Stimulated activated CD4-positive, alpha-beta T cell treated with anti-CD3 and anti-CD28 coated beads, Interleukin-1b, Interleukin-23, amount 100 ng/mL, for 24 hours (primary cell): ENCODE results near the gene KASH5.
A peak's percentile ranks its signal among the peaks of the same experiment; 100 is the strongest.

ENCODE experiments used
- DNase-seq, 4 experiments: peaks; one replicate each; pipeline ENCODE4 v3.0.0-alpha.2; 2020; ENCODE audit warnings: low read depth in 4 of 4, low spot score in 1 of 4

KASH5 gene, protein sequence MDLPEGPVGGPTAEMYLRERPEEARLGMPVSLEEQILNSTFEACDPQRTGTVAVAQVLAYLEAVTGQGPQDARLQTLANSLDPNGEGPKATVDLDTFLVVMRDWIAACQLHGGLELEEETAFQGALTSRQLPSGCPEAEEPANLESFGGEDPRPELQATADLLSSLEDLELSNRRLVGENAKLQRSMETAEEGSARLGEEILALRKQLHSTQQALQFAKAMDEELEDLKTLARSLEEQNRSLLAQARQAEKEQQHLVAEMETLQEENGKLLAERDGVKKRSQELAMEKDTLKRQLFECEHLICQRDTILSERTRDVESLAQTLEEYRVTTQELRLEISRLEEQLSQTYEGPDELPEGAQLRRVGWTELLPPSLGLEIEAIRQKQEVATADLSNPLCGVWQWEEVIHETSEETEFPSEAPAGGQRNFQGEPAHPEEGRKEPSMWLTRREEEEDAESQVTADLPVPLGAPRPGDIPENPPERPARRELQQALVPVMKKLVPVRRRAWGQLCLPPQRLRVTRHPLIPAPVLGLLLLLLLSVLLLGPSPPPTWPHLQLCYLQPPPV

DNA sequence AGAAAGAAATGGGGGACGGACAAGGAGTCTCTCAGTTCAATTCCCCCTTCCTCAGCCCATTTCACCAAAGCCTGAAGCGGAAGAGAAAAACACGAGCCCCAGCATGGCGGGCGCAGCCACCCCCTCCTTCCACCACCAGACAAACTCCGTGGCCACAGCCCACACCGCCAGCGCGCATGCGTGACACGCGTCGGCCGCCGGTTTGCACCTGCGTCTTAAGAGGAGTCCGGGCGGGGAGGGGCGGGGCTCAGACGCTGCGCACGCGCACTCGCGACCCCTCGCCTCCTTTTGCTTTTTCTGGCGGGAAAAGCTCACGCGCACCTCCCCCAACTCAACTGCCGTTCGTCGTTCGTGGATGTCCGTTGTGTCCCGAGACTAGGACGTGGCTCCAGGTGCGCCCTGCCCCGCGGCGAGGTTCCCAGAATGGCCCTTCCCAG lies at the start of gene KASH5:
Gene KASH5 (plus strand): TSS at position 314 of the 437 bp plus-strand sequence. CDS start 2,635 bp downstream, outside the sequence.
- DNase-seq: peak; percentile 53 to 86 (median 70)

- DNase-seq: no peak
Measured at GRCh38 chr19:49338691-49339300, 49.3 kb upstream of the KASH5 start.

DNA sequence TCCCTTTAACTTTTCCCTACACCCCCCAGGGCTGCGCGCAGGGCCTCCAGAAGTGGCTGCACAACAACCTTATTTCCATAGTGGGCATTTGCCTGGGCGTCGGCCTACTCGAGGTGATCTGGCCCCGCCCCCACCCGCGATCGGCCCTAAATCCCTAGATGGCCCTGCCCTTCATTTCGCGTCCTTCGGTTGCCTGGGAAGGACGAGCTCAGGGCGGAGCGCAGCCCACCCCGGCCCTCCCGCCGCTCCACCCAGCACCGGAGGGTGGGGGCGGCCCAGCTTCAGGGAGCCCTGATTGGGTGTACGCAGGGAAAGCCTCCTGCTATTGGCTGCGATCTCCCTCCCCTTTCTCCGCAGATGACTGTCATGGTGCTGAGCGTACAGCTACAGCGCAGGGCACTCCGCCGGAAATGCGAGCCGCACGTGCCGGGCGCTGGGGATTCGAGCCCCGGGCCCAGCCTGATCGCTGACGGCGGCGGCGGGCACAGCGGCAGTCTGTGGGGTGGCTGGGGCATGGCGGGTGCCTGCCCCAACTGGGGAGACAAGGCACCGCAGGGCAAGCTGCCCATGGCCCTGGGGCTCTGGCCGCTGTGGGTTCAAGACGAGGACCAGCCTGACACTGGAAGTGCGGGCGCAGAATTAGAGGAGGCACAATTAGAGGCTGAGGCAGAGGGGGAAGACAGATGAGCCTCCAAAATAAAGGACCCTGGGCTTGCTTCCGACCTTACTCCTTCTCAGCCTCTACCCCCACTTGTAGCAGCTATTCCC lies 48.6 kb upstream of the KASH5 start:
- DNase-seq: no peak

- DNase-seq: no peak
Measured at GRCh38 chr19:49340069-49340864, 47.8 kb upstream of the KASH5 start.

DNA sequence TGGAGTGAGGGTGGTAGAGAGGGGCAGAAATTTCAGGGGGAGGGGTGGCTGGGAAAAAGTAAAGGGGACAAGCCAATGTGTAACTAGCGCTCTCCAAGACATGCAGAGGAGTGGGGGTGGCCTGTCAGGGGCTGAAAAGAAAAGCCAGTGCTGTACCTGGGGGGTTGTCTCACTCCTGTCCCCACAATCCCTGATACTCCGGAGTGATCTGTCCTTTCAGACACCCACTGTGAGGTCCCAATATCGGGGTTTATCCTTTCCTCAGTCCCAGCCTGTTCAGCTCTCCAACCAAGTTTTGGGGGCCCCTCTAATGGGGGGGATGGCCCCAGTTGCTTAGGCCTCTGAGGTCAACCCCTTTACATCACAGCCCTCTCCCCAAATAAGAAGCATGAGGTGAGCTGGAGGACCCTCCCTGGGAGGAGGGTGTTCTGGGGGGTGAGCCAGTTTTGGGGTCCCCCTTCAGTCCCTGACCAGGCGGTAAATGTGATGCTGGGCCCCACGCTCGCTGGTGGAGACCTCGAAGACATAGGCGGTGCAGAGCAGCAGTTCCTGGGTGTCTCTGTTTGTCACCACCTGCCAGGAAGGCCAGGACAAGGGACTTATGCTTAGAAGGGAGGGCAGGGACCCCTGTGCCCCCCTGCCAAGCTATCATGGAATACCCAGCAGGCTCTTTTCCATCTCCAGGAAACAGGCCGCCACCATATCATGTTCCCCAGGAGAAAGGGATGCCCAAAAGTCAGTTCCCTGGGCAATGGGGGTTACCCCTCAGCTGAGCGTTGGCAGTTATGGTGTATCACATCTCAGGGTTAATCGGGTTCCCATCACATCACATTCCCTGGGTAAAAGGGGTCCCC lies 47.0 kb upstream of the KASH5 start:
- no peak for DNase-seq

- no peak for DNase-seq
Measured at GRCh38 chr19:49342291-49342721, 45.7 kb upstream of the KASH5 start.

DNA sequence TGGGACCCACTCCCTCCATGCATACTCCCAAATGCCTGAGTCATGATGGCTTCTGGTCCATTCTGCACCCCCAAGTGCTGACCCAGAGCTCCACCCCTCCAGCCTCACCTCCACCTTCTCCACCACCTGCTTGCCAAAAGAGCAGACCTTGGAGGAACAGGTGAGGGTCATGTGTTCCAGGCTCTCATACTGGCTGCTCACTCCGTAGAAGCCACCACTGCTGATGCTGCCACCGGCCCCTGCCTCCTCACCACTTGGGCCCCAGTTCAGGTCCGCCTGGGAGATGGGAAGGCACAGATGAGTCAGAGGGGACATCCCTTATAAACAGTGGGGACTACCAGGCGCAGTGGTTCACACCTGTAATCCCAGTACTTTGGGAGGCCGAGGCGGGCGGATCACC lies 44.9 kb upstream of the KASH5 start:
- no peak for DNase-seq

DNA sequence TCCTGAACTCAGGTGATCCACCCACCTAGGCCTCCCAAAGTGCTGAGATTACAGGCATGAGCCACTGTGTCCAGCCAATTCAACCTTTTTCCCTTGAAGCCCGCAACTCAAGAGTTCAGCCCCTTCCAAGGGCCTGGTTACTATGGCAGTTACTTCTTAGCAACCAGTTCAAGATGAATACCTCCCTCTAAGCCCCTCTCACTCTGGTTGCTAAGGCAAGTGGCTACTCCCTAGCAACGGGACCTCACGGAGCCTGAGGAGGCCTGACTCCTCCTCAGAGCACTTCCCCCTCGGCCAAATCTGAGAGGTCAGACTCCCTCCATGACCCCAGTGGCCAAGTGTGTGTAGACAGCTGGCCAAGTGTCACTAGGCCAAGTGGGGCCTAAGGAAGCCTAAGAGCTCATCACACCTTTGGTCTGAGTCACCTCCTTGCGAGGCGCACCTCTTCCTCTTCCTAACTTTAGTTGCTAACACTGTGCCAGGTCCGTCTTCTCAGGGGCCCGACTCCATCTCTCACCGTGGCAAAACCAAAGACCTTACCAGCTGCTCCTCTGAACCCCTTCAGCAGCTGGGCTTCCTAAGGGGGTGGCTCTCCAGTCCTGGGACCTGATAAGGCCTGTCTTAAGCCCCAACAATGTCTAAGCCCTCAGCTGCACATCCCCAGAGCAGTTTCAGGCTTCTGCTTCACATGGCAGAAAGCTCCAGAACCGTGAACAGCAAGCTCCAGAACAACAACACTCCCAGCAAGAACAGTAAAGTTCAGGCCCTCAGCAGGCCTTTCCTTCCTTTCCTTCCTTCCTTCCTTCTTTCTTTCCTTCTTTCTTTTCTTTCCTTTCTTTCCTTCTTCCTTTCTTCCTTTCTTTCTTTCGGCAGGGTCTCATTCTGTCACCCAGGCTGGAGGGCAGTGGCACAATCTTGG lies 43.3 kb upstream of the KASH5 start:
- DNase-seq: no peak

GRCh38 chr19:49347191-49347590 lies 40.9 kb upstream of the KASH5 start:
- no peak for DNase-seq

DNA sequence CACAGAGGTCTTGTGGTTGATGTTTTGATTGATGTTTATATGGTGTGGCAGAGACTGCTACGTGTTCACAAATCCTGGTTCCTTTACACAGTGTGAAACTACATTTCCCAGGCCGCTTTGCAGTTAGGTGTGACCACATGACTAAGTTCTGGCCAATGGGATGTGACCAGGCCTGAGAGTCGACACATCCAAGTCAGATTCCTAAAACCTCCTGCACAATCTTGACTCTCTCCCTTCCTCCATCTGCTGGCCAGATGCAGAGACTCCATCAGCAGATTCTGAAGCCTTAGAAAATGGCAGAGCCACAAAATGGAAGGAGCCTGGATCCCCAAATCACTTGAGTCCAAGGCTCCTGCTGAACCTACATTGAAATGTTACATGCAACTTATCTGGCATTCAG lies 40.2 kb upstream of the KASH5 start:
- no peak for DNase-seq

DNA sequence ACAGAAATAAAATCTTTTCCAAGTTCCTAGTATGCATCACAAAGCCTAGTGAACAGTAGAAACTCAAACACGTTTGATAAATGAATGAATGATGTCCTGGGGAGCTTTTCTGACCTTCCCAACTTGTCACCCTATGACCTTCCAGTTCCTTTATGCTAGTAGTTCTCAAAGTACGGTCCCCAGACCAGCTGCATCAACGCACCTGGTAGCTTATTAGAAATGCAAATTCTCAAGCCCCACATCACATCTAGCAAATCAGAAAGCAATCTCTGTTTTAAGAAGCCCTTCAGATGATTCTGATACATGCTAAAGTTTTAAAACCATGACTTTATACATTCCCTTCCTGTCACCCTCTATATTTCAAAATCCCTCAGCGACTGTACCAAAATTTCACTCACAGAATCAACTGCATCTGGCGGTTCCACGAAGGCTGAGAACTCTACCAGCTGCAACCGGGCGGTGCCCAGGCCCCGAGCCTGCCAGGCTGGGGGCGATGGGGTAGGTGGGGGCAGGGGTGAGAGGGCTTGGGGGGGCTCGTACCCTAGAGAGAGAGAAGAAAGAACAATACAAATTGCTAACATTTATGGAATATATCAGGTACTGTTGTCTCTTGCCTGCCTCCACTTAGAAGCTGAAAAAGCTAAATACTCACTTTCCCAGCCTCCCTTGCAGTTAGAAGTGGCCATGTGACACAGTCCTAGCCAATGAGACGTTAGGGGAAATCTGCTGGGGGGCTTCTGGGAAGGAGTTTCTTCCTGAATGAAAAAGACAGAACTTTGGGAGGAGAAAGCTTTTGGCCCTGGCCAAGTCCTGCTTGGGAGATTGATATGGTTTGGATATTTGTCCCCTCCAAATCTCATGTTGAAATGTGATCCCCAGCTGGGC lies 39.5 kb upstream of the KASH5 start:
- DNase-seq: no peak

- no peak for DNase-seq
Measured at GRCh38 chr19:49349567-49349966, 38.5 kb upstream of the KASH5 start.

GRCh38 chr19:49355909-49356353 lies 32.1 kb upstream of the KASH5 start:
- no peak for DNase-seq

DNA sequence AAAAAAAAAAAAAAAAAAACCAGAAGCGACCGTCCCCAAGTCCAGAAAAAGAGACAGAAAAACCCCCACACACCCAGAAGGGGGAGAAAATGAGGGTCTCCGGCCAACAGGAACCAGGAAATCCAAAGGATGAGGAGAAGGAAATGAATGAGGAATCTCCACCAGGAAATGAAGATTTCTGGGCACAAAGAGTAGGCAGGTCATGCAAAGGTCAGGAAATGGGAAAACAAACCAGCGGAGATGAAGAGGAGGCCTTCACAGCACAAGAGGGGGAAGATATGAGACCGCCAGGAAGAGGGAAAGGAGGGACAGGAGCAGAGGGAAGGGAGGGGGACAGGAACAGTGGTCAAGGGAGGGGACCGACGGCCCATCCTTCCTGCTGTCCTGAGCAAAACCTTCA lies 31.7 kb upstream of the KASH5 start:
- DNase-seq: no peak

DNA sequence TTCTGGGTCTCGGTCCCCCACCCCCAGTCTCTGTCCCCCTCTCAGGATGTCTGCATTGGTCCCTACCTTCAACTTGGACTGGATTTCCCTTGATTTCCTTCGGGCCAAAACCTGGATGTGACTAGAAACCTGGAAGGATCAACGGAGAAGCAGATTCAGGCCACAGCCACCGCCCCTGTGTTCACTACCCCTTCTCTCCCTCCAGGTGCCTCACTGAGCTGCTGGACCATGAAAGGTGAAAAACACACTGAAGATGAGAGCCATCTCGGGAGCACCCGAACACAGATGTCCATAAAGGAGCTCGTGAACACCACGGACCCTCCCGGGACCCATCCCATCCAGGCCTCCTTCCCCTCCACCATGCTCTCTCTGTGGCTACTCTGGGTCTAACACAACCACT lies 30.9 kb upstream of the KASH5 start:
- DNase-seq: no peak

- no peak for DNase-seq
Measured at GRCh38 chr19:49359851-49360820, 27.9 kb upstream of the KASH5 start.
